Subcutaneous adipose tissue (tissue), 4 donors: ENCODE results near the gene CPB2. TPM values are rescaled to one million over a fixed set of nuclear protein-coding genes. Genes with fewer than 3 reads are reported as not detected.

ENCODE experiments used
- total RNA-seq, 4 donors: library from RNA; depleted of rRNA; stranded (reverse); fragments of >200 nt; gene quantifications; one replicate each; pipeline ENCODE4 v1.1.0, GENCODE V29; 2016
- TF ChIP-seq, protein P1 (sequence below): fragments of 450-650 bp; IDR thresholded peaks from one replicate; pipeline ENCODE4 v1.5.1; 2016; ENCODE audit warnings: low read depth, mild to moderate bottlenecking, control low read depth, antibody characterized with exemption, moderate library complexity

The CPB2 gene
- total RNA-seq, 4 donors from 2014 or later = 0.34 TPM; not detected in 3

DNA sequence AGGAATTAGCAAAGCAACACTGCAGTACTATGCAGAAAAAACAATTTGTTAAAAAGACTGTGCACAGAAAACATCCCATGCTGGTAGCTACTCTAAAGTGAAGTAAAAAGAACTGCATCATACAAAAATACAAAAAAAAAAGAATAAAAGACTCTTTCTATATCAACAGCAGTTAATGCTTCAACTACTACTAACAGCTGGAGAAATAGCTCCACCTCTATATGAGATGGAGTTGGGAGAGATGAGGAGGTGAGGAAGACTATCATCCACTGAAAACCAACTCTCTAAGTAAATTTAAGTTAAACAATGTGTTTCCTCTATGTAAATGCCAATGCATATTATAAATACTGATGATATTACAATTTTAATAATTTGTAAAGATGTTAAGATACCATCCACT is 54.1 kb downstream of the CPB2 start:
- TF ChIP-seq, protein P1, sequence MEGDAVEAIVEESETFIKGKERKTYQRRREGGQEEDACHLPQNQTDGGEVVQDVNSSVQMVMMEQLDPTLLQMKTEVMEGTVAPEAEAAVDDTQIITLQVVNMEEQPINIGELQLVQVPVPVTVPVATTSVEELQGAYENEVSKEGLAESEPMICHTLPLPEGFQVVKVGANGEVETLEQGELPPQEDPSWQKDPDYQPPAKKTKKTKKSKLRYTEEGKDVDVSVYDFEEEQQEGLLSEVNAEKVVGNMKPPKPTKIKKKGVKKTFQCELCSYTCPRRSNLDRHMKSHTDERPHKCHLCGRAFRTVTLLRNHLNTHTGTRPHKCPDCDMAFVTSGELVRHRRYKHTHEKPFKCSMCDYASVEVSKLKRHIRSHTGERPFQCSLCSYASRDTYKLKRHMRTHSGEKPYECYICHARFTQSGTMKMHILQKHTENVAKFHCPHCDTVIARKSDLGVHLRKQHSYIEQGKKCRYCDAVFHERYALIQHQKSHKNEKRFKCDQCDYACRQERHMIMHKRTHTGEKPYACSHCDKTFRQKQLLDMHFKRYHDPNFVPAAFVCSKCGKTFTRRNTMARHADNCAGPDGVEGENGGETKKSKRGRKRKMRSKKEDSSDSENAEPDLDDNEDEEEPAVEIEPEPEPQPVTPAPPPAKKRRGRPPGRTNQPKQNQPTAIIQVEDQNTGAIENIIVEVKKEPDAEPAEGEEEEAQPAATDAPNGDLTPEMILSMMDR = no peak

DNA sequence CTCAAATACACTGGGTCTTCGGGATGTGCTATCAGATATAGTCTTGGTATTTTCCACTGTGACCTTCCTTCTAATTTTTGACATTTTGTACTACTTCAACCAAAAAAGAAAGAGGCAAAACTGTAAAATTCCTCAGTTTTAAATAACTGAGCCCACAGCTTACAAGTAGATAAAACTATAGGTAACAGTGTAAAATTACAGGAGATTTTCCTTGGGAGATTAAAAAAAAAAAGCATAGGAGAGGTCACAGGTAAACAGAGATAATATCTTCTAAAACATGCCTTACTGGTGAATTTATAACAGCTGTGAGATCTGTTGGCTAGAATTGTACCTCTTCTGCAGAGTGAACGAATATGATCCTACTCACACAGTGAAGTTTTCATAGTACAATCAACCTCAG is 59.4 kb downstream of the CPB2 start:
- TF ChIP-seq, protein P1 = no peak

DNA sequence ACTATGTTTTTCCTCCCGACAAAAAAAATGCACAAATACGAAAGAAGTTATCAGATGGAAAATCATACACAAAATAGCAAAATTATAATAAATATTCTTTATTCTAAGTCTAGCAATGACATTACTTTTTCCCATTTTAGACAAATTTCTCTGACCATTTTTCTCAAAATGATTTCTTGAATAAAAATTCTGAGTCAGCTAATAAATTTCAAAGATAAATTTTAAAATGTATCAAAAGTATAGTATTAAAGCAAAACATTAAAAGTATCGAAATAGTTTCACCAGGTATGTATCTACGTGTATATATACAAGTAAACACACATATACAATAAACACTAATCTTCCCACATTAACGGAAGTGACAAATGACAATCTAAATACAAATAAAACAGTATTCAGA is 61.2 kb downstream of the CPB2 start:
- TF ChIP-seq, protein P1 = no peak

DNA sequence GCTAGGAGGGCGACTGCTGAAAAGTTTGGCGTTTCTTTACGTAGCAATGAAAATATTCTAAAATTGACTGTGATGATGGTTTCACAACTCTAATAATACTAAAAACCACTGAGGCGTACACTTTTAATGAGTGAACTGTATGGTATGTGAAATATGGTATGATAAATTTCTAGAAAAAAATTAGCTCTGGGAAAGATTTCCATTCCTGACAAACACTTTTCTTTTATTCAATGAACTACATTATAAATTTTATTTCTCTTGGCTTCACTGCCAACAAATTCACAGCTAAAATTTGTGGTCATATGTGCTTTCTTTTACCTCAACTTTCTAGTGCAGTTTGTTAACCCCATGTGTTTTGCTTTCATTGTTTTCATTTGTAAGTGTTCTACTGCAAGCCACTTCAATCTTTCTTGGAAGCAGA is 63.4 kb downstream of the CPB2 start:
- TF ChIP-seq, protein P1 = no peak

DNA sequence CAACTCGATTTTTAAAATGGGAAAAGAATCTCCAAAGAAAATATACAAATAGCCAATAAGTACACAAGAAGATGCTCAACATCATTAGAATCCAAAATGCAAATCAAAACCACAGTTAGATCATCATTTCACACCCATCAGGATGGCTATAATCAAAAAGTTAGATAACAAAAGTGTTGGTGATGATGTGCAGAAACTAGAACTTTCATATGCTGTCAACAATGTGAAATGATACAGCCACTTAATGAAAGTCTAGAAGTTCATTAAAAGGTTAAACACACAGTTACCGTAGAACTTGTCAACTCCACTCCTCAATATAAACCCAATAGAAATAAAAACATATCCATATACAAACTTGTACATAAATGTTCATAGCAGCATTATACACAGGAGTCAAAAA is 64.1 kb downstream of the CPB2 start:
- TF ChIP-seq, protein P1 = no peak

DNA sequence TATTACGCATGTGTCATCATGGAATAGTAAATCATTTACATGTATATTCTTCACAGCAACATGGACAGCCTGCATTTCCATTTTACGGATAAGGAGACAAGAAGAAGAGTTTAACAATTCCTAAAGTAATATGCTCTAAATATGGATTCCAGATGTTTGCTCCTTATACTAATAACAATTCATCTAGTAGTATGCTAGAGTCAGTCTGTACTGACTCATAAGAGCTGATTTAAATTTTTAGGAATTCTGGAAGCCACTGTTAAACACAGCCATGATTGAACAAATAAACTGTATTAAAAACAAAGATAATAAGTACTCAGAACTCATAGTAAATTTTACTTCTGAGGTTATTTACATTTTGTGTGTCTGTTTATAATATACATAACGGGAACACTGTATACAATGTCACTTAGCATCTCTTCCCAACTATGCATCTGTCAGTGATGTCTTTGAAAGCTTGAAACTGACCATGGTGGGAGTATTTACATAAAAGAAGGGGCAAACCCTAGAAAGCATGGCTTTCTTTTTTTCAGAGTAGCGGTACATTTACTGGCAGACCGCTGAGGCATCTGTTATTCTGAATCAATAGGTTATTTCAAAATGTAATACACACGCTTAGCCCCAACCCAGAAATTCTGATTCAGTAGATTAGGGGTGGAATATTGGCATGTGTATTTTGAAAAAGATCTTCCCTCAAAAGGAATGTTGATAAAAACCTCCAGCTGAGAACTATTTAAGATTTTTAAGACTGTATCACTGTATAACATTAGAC is 65.2 kb downstream of the CPB2 start:
- TF ChIP-seq, protein P1 = no peak

DNA sequence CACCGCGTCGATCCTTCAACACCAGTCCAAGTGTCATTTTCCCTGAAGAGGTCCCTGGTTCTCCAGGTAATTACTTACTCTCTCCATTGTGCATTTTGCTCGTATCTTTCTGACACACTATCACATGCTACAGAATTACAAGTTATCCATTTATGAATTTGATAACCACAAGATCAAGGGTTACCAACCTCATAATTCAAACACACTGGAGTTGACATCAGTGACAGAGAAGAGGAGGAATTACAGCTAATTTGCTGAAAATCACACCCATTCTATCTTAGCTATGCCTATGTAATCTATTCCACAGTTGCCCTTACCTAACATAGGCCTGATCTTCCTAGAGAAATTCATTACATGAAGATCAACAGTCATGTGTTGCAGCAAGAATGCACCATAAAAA is 66.5 kb downstream of the CPB2 start:
- TF ChIP-seq, protein P1 = no peak
